OCI-LY3 (cell line): ENCODE measurements around the gene TMEM144.

Source experiments
- H2AFZ ChIP-seq: fragments of 200-600, 300-600 bp; shearing (Covaris generic); 2 replicates; pipeline ENCODE4 v1.6.0; 2014; ENCODE audit warnings: antibody characterized with exemption, low read depth, low read length
- H3K27ac ChIP-seq: fragments of 200-600, 300-600 bp; sonication (generic); 2 replicates; pipeline ENCODE4 v1.5.1; 2014; ENCODE audit warnings: mild to moderate bottlenecking, low read length, moderate library complexity, mixed read lengths
- H3K27me3 ChIP-seq: fragments of 200-600, 300-600 bp; sonication (generic); 2 replicates; pipeline ENCODE4 v1.6.1; 2014; ENCODE audit warnings: low read depth, low read length, mixed read lengths
- H3K36me3 ChIP-seq: fragments of 200-600, 300-600 bp; sonication (generic); replicated peaks from 2 replicates; pipeline ENCODE3; 2014; ENCODE audit warnings: low read depth, low read length, mixed read lengths
- H3K4me1 ChIP-seq: fragments of 300-600, 200-600 bp; sonication (generic); 2 replicates; pipeline ENCODE4 v1.6.1; 2014; ENCODE audit warnings: low read length, mixed read lengths
- H3K4me2 ChIP-seq: fragments of 200-600, 300-600 bp; sonication (generic); 2 replicates; pipeline ENCODE4 v1.6.1; 2014; ENCODE audit warnings: low read length, mixed read lengths
- H3K4me3 ChIP-seq: fragments of 300-600, 200-600 bp; sonication (generic); 2 replicates; pipeline ENCODE4 v1.5.1; 2014; ENCODE audit warnings: antibody characterized with exemption, mild to moderate bottlenecking, low read length, moderate library complexity
- H3K79me2 ChIP-seq: fragments of 300-600, 200-600 bp; shearing (Covaris generic); 2 replicates; pipeline ENCODE4 v1.6.1; 2014; ENCODE audit warnings: mild to moderate bottlenecking, low read length, mixed read lengths
- H3K9ac ChIP-seq: fragments of 300-600, 200-600 bp; shearing (Covaris generic); 2 replicates; pipeline ENCODE4 v1.6.0; 2014; ENCODE audit warnings: mild to moderate bottlenecking, low read length, moderate library complexity
- H3K9me3 ChIP-seq: fragments of 200-600, 300-600 bp; shearing (Covaris generic); 2 replicates; pipeline ENCODE4 v1.6.1; 2014; ENCODE audit warnings: low read length, mixed read lengths; ENCODE audit not compliant: insufficient read depth
- H4K20me1 ChIP-seq: fragments of 200-600, 300-600 bp; sonication (generic); 2 replicates; pipeline ENCODE4 v1.6.1; 2016; ENCODE audit warnings: low read length, mixed read lengths; ENCODE audit not compliant: insufficient read depth
- EZH2phosphoT487 ChIP-seq: fragments of 200-600 bp; shearing (Covaris generic); IDR thresholded peaks from 2 replicates; pipeline ENCODE4 v1.6.1; 2018; ENCODE audit warnings: antibody characterized with exemption, mixed run types, low read depth
- TF ChIP-seq, protein P1 (sequence below): fragments of 200-600, 300-600 bp; sonication (generic); IDR thresholded peaks from 2 replicates; pipeline ENCODE4 v1.5.1; 2014; ENCODE audit warnings: antibody characterized with exemption, low read length, low read depth

Gene TMEM144

DNA sequence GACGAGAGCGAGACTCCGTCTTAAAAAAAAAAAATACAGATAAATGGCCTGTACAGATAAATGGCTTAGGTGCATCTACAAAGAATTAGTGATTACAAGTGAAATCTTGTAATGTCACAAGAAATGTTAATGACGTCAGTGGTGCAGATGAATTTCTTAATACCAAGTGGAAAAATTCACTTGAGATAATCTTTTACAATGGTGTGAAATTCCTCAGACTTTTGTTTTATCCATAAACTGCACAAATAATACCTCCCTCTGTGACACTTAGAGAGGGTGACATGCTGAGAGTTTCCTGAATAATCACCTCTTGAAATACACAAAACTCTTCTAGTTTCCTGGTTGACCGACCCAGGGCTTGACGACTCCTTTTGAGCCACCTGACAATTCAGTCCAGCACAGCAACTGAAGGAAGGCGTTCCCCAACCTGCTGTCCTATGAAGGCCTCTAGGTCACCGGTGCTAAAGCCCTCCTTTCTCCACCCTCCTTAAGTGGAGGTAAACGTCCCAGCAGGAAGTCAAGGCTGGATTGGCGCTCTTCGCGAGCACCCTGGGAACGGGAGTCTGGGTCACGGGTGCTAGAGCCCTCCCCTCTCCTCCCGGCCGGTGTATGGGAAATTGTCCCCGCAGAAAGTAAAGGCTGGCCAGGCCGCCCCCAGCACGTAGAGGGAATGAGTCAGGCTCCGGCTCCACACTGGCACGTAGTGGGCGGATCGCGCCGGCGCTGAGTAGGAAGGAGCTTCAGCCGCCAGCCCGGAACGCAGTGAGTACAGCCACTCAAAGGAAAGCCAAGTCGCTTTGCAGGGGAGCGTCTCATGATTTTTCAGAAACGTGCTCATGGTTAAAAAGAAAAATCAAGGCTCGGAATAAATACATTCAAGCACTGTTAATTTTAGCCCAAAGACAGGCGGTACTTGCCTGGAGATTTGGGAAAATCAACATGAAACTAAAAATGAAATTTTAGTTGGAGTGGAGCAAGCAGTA lies at the start of gene TMEM144:
Gene TMEM144, plus strand, starts transcription at position 662 of the 983 bp plus-strand sequence. CDS start 2,182 bp downstream, outside the sequence.
- TF ChIP-seq, protein P1, sequence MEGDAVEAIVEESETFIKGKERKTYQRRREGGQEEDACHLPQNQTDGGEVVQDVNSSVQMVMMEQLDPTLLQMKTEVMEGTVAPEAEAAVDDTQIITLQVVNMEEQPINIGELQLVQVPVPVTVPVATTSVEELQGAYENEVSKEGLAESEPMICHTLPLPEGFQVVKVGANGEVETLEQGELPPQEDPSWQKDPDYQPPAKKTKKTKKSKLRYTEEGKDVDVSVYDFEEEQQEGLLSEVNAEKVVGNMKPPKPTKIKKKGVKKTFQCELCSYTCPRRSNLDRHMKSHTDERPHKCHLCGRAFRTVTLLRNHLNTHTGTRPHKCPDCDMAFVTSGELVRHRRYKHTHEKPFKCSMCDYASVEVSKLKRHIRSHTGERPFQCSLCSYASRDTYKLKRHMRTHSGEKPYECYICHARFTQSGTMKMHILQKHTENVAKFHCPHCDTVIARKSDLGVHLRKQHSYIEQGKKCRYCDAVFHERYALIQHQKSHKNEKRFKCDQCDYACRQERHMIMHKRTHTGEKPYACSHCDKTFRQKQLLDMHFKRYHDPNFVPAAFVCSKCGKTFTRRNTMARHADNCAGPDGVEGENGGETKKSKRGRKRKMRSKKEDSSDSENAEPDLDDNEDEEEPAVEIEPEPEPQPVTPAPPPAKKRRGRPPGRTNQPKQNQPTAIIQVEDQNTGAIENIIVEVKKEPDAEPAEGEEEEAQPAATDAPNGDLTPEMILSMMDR, result no peak
- TF ChIP-seq EZH2phosphoT487, result no peak
- peaks cover 7% of the 10 kb centered on the region for H3K4me1 ChIP-seq
- no peaks in the 10 kb centered on the region for H3K79me2 ChIP-seq
- no peak within 1 kb of the TSS for H3K9ac ChIP-seq
- no peaks in the 10 kb centered on the region for H3K27me3 ChIP-seq
- H3K9me3 ChIP-seq, result no peaks in the 10 kb centered on the region
- no peak within 1 kb of the TSS for H3K27ac ChIP-seq
- no peaks in the 10 kb centered on the region for H4K20me1 ChIP-seq
- H3K36me3 ChIP-seq, result no peaks in the 10 kb centered on the region
- H2AFZ ChIP-seq, result 0 out of 2 replicates have a peak within 1 kb of the TSS, but pooled peaks have one; percentile 57
- no peak within 1 kb of the TSS for H3K4me2 ChIP-seq
- H3K4me3 ChIP-seq, result no peak within 1 kb of the TSS

GRCh38 chr4:158161551-158162354 lies 48.5 kb upstream of the TMEM144 start:
- no peak overlapping the region for H3K9ac ChIP-seq
- no peak overlapping the region for H3K4me3 ChIP-seq
- H3K36me3 ChIP-seq, result no peaks in the 10 kb centered on the region
- H3K27me3 ChIP-seq, result no peaks in the 10 kb centered on the region
- no peaks in the 10 kb centered on the region for H3K79me2 ChIP-seq
- no peaks in the 10 kb centered on the region for H4K20me1 ChIP-seq
- peaks cover 4% of the 10 kb centered on the region; the same call in 1 of the 2 replicates for H3K4me1 ChIP-seq
- TF ChIP-seq, protein P1, result no peak
- TF ChIP-seq EZH2phosphoT487, result no peak
- no peak overlapping the region for H3K27ac ChIP-seq
- no peak overlapping the region for H2AFZ ChIP-seq
- H3K4me2 ChIP-seq, result no peak overlapping the region
- H3K9me3 ChIP-seq, result no peaks in the 10 kb centered on the region

GRCh38 chr4:158162631-158163030 lies 47.7 kb upstream of the TMEM144 start:
- H3K4me2 ChIP-seq, result no peak overlapping the region
- no peaks in the 10 kb centered on the region for H3K79me2 ChIP-seq
- H3K27me3 ChIP-seq, result no peaks in the 10 kb centered on the region
- H3K27ac ChIP-seq, result no peak overlapping the region
- H3K4me3 ChIP-seq, result no peak overlapping the region
- peaks cover 4% of the 10 kb centered on the region; the same call in 1 of the 2 replicates for H3K4me1 ChIP-seq
- H3K9me3 ChIP-seq, result no peaks in the 10 kb centered on the region
- no peaks in the 10 kb centered on the region for H4K20me1 ChIP-seq
- H2AFZ ChIP-seq, result no peak overlapping the region
- TF ChIP-seq EZH2phosphoT487, result no peak
- TF ChIP-seq, protein P1, result no peak
- no peak overlapping the region for H3K9ac ChIP-seq
- no peaks in the 10 kb centered on the region for H3K36me3 ChIP-seq
